ENCODE measurements around the gene MYH11.
"Not testable (repeated sequence)": the region's sequence is repeated elsewhere in the genome, so short reads cannot be mapped to it uniquely, and the experiment has no call there.

MYH11 gene

GRCh38 chr16:15736529-15736928 is 120.3 kb downstream of the MYH11 start:
- Histone ChIP-seq H3K4me3 (no peak overlapping the region), H3K27ac (no peak overlapping the region)

DNA sequence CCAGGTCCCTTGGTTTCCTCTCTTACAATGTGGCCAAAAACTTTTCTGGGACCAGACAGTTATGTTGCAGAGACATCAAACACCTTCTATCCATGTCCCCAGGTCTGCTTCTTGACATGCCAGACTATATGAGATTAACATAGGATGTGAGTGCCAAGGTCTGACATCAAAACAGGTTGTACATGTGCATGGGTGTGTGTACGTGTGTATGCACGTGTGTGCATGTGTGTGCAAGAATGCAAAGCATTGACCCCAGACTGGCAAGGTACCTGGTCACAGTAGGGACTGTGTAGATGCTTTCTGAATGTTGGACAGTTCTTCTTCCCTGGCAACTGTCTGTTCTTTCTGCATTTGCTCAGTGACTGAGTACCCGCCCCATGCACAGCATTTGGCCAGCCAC is 121.2 kb downstream of the MYH11 start:
- H3K27ac ChIP-seq: no peak overlapping the region
- no peak overlapping the region for H3K4me3 ChIP-seq

DNA sequence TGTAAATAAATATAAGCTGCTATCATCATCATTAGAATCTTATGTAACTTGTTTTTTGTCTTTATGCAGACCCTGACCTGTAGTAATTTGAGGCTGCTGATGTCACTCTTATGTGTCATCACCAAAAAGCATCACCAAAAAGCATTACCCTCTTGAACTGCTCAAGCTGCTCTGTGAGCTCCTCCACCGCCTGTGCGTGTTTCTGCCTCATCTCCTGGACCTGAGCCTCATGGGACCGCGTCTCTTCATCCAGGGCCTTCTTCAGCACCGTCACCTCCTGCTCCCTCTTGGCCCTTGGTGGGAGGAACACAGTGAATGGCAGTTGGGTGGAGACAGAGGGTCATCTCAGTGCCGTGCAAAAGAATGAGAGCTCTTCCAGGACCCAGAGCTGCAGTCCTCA is 124.4 kb downstream of the MYH11 start:
- no peak overlapping the region for H3K27ac ChIP-seq
- no peak overlapping the region for H3K4me3 ChIP-seq

DNA sequence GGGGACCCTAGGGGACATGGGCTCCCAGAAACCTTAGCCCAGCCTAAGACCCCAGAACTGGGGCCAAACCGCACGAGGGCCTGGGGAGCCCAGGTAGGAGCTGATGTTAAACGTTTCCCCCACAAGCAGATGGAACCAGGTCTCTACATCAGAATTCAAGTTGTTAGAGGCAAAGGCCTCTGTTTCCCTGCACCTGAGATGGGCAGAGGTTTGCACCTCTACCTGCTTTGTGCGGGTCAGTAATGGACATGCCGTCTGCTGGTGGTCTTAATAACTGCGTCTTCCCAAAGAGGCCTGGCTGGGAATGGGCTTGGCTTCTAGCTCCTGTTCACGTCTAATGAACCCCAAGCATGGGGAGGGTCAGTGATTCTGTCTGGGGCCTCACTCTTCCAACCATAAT is 127.7 kb downstream of the MYH11 start:
- Histone ChIP-seq H3K27ac (no peak overlapping the region), H3K4me3 (no peak overlapping the region)

DNA sequence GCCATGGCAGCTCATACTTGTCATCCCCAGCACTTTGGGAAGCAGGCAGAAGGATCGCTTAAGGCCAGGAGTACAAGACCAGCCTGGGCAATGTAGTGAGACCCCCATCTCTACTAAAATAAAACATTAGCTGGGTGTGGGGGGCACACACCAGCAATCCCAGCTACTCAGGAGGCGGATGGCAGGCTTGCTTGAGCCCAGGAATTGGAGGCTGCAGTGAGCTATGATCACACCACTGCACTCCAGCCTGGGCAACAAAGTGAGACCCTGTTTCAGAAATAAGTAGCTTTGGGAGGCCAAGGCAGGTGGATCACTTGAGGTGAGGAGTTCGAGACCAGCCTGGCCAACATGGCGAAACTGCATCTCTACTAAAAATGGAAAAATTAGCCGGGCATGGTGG is 129.1 kb downstream of the MYH11 start:
- not testable (repeated sequence) for H3K27ac ChIP-seq, H3K4me3 ChIP-seq

DNA sequence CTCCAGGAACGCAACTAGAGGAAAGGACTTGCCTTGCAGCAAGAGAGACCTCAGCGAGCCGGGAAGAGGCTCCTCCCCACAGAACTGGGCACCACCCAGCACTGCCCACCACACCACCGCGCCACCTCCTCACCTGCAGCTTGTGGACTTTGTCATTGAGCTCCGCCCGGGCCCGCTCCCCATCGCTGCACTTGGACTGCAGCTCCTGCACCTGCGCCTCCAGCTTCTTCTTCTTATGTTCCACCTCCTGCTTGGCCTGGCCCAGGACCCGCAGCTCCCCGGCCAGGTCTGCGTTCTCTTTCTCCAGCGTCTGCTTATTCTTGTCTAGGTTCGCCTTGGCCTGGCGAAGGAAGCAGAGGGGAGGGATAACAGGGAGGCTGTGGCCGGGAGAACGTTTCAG is 130.1 kb downstream of the MYH11 start:
- Histone ChIP-seq H3K27ac (no peak overlapping the region), H3K4me3 (no peak overlapping the region)

DNA sequence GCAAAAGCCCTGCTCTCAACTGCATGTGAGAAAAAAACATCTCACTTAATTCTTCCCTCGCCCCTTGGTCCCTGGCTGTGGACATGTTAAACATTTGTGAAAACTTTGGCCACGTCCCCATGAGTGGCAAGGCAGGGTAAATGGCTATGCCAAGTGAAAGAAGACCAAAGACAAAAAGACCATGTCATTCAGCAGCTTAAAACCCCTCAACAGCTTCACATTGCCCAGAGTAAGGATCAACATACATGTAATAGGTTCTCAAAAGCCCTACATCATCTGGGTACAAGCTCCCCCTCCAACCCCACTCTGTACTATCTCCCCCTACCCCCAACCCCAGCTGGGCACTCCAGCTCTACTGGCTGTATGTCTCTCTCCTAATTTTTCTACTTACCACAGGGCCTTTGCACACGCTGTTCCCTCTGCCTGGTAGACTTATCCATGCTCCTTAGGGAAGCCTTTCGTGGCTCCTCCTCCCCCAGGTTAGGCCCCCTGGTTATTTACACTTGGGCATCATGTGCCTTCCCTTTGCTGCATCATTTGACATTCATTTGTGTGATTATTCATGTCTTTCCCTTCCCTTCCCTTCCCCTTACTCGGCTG is 131.1 kb downstream of the MYH11 start:
- H3K4me3 ChIP-seq: no peak overlapping the region
- H3K27ac ChIP-seq: no peak overlapping the region

- H3K27ac ChIP-seq: no peak overlapping the region
These were observed 133.0 kb downstream of the MYH11 start for GRCh38 chr16:15723808-15724207.

DNA sequence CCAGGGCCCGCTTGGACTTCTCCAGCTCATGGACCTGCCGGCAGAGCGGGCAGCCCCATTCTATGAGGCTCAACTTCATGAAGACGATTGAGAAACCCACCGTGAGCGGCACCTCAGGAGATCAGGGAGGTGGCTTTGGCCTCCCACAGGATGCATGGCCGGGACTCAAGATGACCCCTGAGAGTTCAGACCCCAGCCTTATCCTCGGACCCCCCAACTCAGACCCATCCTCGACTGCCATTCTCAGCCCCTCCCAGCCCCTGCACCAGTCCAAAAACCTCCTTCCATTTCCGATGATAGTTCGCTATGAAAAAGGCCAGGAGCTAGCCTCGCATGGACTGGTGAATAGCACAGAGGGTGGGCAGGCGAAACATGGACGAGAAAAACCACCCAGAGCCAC is 135.8 kb downstream of the MYH11 start:
- H3K4me3 ChIP-seq: no peak overlapping the region
- no peak overlapping the region for H3K27ac ChIP-seq

More at GRCh38 chr16:15723808-15724207, 133.0 kb downstream of the MYH11 start:
- no peak overlapping the region for H3K4me3 ChIP-seq

DNA sequence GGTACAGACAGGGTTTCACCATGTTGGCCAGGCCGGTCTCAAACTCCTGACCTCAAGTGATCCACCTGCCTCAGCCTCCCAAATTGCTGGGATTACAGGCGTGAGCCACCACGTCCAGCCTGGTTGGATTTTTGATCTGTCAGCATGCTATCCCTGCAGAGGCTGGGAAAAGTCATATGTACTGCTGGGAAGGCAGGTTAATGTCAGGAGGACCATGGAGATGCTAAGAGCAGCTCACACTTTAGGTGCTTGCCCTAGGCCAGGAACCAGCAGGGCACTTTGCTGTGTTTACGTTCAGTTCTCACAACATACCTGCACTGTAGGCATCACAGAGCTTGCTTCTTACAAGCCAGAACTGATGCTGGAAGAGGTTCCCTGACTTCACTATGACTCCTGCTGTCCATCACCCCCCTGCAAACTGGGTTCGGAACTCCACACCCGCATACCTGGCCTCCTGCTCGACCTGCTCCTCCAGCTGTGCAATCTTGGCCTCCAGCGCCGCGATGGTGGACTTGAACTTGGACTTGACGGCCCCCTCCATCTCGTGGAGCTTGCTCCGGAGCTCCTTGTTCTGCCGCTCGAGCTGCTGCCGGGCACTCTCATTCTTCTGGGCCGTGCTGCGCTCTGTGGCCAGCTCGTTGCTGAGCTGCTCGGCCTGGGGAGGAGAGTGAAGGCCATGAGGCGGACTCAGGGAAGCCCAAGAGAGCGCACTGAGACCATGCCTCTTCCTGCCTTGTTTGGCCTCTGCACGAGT is 140.0 kb downstream of the MYH11 start:
- H3K27ac ChIP-seq: no peak overlapping the region
- no peak overlapping the region for H3K4me3 ChIP-seq

DNA sequence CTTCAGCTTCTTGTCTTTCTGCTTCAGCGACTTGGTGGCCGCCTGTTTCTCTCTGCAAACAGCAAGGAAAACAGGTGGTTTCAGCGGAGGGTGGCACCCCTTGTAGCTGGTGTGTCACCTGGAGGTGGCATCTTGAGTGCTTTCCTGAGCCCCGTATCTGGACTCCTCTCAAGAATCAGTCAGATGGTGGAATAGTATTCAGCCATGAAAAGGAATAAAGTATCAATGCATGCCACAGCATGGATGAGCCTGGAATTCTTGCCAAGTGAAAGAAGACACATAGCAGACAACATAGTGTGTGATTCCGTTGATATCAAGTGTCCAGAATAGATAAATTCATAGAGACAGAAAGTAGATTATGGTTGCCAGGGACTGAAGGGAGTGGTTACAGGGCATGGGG is 141.6 kb downstream of the MYH11 start:
- Histone ChIP-seq H3K4me3 (no peak overlapping the region), H3K27ac (no peak overlapping the region)

GRCh38 chr16:15714393-15715172 is 142.2 kb downstream of the MYH11 start:
- no peak overlapping the region for H3K4me3 ChIP-seq
- no peak overlapping the region for H3K27ac ChIP-seq

DNA sequence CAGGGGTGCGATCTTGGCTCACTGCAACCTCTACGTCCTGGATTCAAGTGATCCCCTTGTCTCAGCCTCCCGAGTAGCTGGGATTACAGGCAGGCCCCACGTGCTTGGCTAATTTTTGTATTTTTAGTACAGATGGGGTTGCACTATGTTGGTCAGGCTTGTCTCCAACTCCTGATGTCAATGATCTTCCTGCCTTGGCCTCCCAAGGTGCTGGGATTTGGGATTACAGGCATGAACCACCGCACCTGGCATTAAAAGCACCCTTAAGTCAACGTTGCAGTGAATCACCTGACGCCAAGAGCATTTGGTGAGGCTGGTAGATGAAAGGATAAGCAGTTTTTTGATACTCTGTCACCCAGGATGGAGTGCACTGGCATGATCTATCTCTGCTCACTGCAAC is 147.8 kb downstream of the MYH11 start:
- no peak overlapping the region for H3K4me3 ChIP-seq
- H3K27ac ChIP-seq: no peak overlapping the region

GRCh38 chr16:15708096-15708495 is 148.7 kb downstream of the MYH11 start:
- no peak overlapping the region for H3K4me3 ChIP-seq
- H3K27ac ChIP-seq: no peak overlapping the region

- Histone ChIP-seq H3K27ac (no peak overlapping the region), H3K4me3 (no peak overlapping the region)
These were observed 149.5 kb downstream of the MYH11 start for GRCh38 chr16:15707332-15707731.

DNA sequence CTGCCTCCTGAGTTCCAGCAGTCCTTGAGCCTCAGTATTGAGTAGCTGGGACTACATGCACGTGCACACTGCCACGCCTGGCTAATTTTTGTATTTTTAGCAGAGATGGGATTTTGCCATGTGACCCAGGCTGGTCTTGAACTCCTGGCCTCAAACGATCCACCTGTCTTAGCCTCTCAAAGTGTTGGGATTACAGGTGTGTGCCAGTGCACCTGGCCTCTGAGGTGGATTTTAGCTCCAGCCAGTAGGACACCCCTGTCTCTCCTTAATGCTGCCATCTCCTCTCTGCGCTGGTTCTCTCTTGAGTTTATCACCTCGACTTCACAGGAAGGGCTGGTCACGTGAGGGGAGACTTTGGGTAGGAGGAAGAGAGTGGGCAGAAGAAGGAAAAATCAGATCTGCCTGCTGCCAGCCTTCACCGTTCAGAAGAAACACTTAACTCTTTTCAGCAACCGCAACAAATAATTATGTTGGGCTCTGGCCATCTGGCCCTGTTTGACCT is 151.7 kb downstream of the MYH11 start:
- no peak overlapping the region for H3K4me3 ChIP-seq
- no peak overlapping the region for H3K27ac ChIP-seq

DNA sequence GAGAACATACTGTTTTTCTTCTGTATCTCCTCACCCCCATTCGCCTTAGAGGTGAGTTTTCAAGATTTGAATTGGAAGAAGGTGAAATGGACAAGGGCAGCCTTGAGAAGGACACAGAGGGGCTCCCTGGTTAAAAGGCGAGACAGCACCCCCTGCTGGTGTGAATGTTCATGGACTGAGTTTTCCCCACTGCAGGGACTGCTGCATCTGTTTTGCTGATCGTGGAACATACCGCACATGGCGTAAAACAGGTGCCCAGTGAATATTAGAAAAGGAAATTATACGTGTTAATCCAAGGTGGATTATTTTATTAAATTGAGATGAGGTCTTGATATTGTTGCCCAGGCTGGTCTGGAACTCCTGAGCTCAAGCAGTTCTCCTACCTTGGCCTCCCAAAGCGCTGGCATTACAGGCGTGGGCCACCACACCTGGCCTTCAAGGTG is 152.3 kb downstream of the MYH11 start:
- Histone ChIP-seq H3K27ac (peak overlapping the region in 1 of 21 experiments; percentile 11), H3K4me3 (no peak overlapping the region)

DNA sequence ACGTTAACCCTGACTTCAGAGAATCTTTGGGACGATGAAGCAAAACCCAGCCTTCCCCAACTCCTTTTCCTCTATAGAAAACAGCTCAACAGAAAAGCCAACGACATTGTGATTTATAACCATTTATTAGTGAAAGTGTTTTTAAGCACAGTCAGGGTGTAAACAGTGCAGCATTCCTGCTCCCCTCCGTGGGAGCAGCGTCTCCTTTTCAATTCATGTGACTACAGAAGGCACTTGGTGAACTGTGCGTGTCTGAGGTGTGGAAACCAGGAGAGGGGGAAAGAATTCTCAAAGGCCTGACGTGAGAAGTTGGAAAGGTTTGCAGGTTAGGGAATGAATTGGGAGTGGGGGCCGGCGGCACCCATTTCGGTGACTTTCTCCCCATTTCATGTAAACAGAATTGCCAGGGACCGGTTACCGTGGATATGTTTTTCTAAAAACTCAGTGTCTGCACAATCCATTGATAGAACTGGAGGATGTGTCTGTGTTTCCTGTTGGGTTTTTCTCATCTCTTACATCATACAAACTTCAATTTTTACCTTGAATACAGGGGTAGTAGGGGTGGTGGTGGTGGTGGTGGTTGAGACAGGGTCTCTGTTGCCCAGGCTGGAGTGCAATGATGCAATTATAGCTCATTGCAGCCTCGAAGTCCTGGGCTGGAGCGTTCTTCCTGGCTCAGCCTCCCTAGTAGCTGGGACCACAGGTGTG is 153.6 kb downstream of the MYH11 start:
- no peak overlapping the region for H3K4me3 ChIP-seq
- H3K27ac ChIP-seq: peak overlapping the region in 1 of 21 experiments; percentile 30

DNA sequence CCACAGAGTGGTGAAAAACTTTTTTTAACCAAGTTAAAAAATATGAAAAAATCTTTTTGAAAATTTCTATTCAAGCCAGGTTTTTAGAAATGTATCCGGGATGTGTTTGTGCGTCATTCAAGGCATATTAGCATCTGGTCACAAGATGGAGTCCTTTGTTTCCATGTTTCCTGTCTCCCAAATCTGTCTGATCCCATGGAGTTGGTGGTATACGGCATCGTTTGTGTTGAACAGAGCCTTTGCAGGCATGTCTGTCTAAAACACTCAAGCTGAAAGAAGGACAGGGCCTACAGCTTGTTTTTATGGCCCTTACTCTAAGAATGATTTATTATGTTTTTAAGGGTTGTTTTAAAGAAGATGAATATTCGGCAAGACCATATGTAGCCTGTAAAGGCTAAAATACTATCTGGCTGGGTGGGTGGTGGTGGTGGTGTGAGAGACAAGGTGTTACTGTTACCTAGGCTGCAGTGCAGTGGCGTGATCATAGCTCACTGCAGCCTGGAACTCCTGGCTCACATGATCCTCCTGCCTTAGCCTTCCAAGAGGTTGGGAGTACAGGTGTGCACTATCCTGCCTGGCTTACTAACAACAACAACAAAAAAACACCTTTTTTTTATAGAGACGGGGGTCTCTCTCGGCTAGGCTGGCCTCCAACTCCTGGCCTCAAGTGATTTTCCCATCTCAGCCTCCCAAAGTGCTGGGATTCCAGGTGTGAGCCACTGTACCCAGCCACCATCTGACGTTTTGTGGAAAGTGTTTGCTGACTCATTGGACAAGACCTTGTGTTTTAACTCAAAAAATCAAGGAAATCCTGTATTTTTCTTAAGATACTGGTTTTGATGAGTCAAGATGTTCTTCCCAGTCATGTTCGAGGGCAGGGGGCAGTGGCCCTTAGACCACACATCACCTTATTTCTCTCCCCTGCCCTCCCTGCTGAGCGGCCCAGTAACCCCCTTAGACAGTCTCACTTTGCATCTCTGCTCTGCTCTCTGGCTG is 154.6 kb downstream of the MYH11 start:
- Histone ChIP-seq H3K4me3 (no peak overlapping the region), H3K27ac (peak overlapping the region in 1 of 21 experiments; percentile 30)

All from skin epidermis (tissue), 12 donors.